Transverse colon (tissue), 4 donors: ENCODE data around the gene PWWP3B.

ENCODE experiments used
- CTCF ChIP-seq, 5 experiments: fragments of 200-600 bp in 3 of 5; fragments of 450-650 bp in 2 of 5; sonication (generic) in 3 of 5; IDR thresholded peaks; 1 replicate in 2 of 5; 2 replicates in 3 of 5; pipeline ENCODE4 v1.5.1; 2016 to 2017; ENCODE audit warnings: antibody characterized with exemption in 5 of 5, inconsistent platforms in 3 of 5, mild to moderate bottlenecking in 2 of 5, moderate library complexity in 1 of 5
- EP300 ChIP-seq: sonication (generic); formaldehyde crosslinking; IDR thresholded peaks from one replicate; pipeline ENCODE4 v1.6.1; 2017; ENCODE audit warnings: antibody characterized with exemption, low read depth
- POLR2AphosphoS5 ChIP-seq, 3 donors: sonication (generic); formaldehyde crosslinking; IDR thresholded peaks; one replicate each; pipeline ENCODE4 v1.6.1; 2016; ENCODE audit warnings: antibody characterized with exemption in 3 of 3

GRCh38 chrX:106178826-106179225, 10.7 kb downstream of the PWWP3B start:
- TF ChIP-seq CTCF (IDR thresholded peaks at IDR 0.05) (no peak), EP300 (no peak), POLR2AphosphoS5 (IDR thresholded peaks at IDR 0.05) (no peak)
